ENCODE data around the gene DSCAM.

GRCh38 chr21:40425981-40426380 lies 421.0 kb downstream of the DSCAM start:
- no peak for TF ChIP-seq EZH2 (IDR thresholded peaks at IDR 0.05; ENCODE audit: borderline replicate concordance, control insufficient read depth, low read depth, low read length)
- no peak for TF ChIP-seq SKIL (IDR thresholded peaks at IDR 0.05; ENCODE audit: low read depth, poor library complexity, severe bottlenecking)

All from GM12878 (cell line).